Hematopoietic multipotent progenitor cell treated with erythropoietin and hydrocortisone succinate and interleukin-3 and kit ligand, for 8 days (in vitro differentiated cells): ENCODE results near the gene ADAP1.
"Not testable (repeated sequence)": the region's sequence is repeated elsewhere in the genome, so short reads cannot be mapped to it uniquely, and the experiment has no call there.

Experiments
- DNase-seq: peaks from one replicate; pipeline ENCODE4 v3.0.0-alpha.2; 2015

The ADAP1 gene

GRCh38 chr7:957418-958220, 3.1 kb upstream of the ADAP1 start:
- DNase-seq, result no peak

- no peak for DNase-seq
These were observed 1.6 kb upstream of the ADAP1 start for GRCh38 chr7:956031-956430.

GRCh38 chr7:953547-954327, 743 bp downstream of the ADAP1 start:
- no peak for DNase-seq

- no peak for DNase-seq
These were observed 1.7 kb downstream of the ADAP1 start for GRCh38 chr7:952548-953441.

GRCh38 chr7:951881-952547, 2.5 kb downstream of the ADAP1 start:
- DNase-seq, result no peak

GRCh38 chr7:949021-949934, 5.2 kb downstream of the ADAP1 start:
- no peak for DNase-seq

GRCh38 chr7:947391-948210, 6.9 kb downstream of the ADAP1 start:
- no peak for DNase-seq

GRCh38 chr7:946256-946996, 8.1 kb downstream of the ADAP1 start:
- no peak for DNase-seq

- no peak for DNase-seq
These were observed 8.8 kb downstream of the ADAP1 start for GRCh38 chr7:945556-946255.

GRCh38 chr7:945147-945555, 9.3 kb downstream of the ADAP1 start:
- no peak for DNase-seq

GRCh38 chr7:944744-945143, 9.7 kb downstream of the ADAP1 start:
- no peak for DNase-seq

GRCh38 chr7:943793-944192, 10.7 kb downstream of the ADAP1 start:
- not testable (repeated sequence) for DNase-seq

- no peak for DNase-seq
These were observed 13.7 kb downstream of the ADAP1 start for GRCh38 chr7:940599-941408.

GRCh38 chr7:939843-940242, 14.6 kb downstream of the ADAP1 start:
- no peak for DNase-seq

- no peak for DNase-seq
These were observed 15.8 kb downstream of the ADAP1 start for GRCh38 chr7:938546-939185.

- no peak for DNase-seq
These were observed 16.5 kb downstream of the ADAP1 start for GRCh38 chr7:937856-938484.

- no peak for DNase-seq
These were observed 18.0 kb downstream of the ADAP1 start for GRCh38 chr7:936386-937054.
